Measurements from ENCODE around the gene RNF31.

DNA sequence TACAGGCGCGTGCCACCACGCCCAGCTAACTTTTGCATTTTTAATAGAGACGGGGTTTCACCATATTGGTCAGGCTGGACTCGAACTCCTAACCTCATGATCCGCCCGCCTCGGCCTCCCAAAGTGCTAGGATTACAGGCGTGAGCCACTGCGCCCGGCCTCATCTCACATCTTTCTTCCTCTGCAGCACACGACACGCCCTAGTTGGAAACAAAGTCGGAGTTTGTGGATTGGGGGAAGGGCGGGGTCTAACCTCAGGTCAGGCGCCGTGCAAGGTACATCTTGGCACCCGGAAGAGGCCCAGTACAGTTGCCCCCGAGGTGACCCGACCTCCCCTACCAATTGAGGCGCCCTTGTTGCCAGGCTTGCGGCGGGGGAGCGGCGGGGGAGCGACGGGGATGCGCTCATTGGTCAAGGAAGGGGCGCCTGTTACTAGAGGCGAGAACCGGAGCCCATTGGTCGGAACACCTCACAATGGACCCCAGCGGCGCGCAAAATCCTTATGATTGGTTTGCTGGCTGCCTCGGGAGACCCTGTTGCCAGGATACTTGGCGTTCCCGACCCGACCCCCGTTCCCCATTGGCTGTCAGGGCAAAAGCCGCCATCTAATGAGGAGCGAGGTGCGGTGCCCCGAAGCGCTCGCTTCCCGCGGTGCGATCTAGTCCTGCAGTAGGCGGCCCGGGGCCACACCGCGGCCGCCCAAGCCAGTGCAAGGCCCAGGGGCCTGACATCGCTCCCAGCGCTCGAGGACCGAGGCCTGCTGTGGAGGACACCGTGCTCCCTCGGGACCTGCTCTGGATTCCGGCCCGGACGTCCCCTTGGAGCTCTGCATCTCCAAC lies 24.3 kb downstream of the RNF31 start, which contains the start of gene REC8:
- TF ChIP-seq POLR2A (IDR thresholded peaks at IDR 0.05; ENCODE audit: low read depth, low read length) (peak; percentile 75), POLR2AphosphoS5 (IDR thresholded peaks at IDR 0.05; ENCODE audit: low read depth, low read length) (peak; percentile 81; the same call in 1 of the 2 replicates), TAF1 (IDR thresholded peaks at IDR 0.05; ENCODE audit: borderline replicate concordance, low read depth, low read length) (no peak)

All from GM12892 (cell line).